OCI-LY1 (cell line): ENCODE data around the gene GYS2.

Experiments
- H2AFZ ChIP-seq: fragments of 200-600 bp; sonication (generic), shearing (Covaris generic); 2 replicates; pipeline ENCODE4 v1.6.0; 2014; ENCODE audit warnings: antibody characterized with exemption, mild to moderate bottlenecking, low read length
- H3F3A ChIP-seq: fragments of 200-600 bp; sonication (generic), shearing (Covaris generic); 2 replicates; pipeline ENCODE4 v1.6.0; 2014; ENCODE audit warnings: mild to moderate bottlenecking, antibody characterized with exemption, low read length, moderate library complexity; ENCODE audit not compliant: insufficient read depth
- H3K27ac ChIP-seq: fragments of 200-600 bp; sonication (generic); 2 replicates; pipeline ENCODE4 v1.5.1; 2014; ENCODE audit warnings: low read length, mixed run types, mild to moderate bottlenecking, low read depth; ENCODE audit not compliant: poor library complexity, severe bottlenecking
- H3K27me3 ChIP-seq: fragments of 200-600 bp; sonication (generic); 2 replicates; pipeline ENCODE4 v1.6.0; 2014; ENCODE audit warnings: antibody characterized with exemption, mild to moderate bottlenecking, low read length, moderate library complexity; ENCODE audit not compliant: insufficient read depth
- H3K36me3 ChIP-seq: fragments of 200-600 bp; sonication (generic); 2 replicates; pipeline ENCODE4 v1.6.1; 2014; ENCODE audit warnings: mild to moderate bottlenecking, antibody characterized with exemption, low read length, moderate library complexity, mixed read lengths; ENCODE audit not compliant: insufficient read depth
- H3K4me1 ChIP-seq: fragments of 200-600 bp; sonication (generic); 2 replicates; pipeline ENCODE4 v1.5.1; 2014; ENCODE audit warnings: mild to moderate bottlenecking, low read length, moderate library complexity; ENCODE audit not compliant: insufficient read depth, severe bottlenecking
- H3K4me2 ChIP-seq: fragments of 200-600 bp; sonication (generic), shearing (Covaris generic); 2 replicates; pipeline ENCODE4 v1.6.1; 2014; ENCODE audit warnings: low read length
- H3K4me3 ChIP-seq: fragments of 200-600 bp; sonication (generic); 2 replicates; pipeline ENCODE4 v1.5.1; 2014; ENCODE audit warnings: low read length, low read depth, mild to moderate bottlenecking, mixed read lengths; ENCODE audit not compliant: poor library complexity, severe bottlenecking
- H3K79me2 ChIP-seq: fragments of 200-600 bp; shearing (Covaris generic); 2 replicates; pipeline ENCODE4 v1.6.1; 2016; ENCODE audit warnings: mixed run types, low read length, mixed read lengths; ENCODE audit not compliant: insufficient read depth
- H3K9ac ChIP-seq: fragments of 200-600 bp; sonication (generic), shearing (Covaris generic); 2 replicates; pipeline ENCODE4 v1.6.1; 2014; ENCODE audit warnings: mild to moderate bottlenecking, low read length, mixed read lengths
- H3K9me2 ChIP-seq: fragments of 200-600 bp; sonication (generic), shearing (Covaris generic); 2 replicates; pipeline ENCODE4 v1.6.1; 2014; ENCODE audit warnings: low read depth, mild to moderate bottlenecking, low read length, mixed read lengths
- H3K9me3 ChIP-seq: fragments of 200-600 bp; shearing (Covaris generic); 2 replicates; pipeline ENCODE4 v1.6.1; 2014; ENCODE audit warnings: low read length, mixed read lengths
- H4K20me1 ChIP-seq: fragments of 200-600 bp; sonication (generic), shearing (Covaris generic); 2 replicates; pipeline ENCODE4 v1.6.0; 2016; ENCODE audit warnings: mild to moderate bottlenecking, low read length; ENCODE audit not compliant: insufficient read depth
- CTCF ChIP-seq: fragments of 200-600 bp; sonication (generic), shearing (Covaris generic); IDR thresholded peaks from 2 replicates; pipeline ENCODE4 v1.5.1; 2017; ENCODE audit warnings: mild to moderate bottlenecking, antibody characterized with exemption, low read length, moderate library complexity, mixed read lengths
- EZH2 ChIP-seq: fragments of 200-600 bp; sonication (generic), shearing (Covaris generic); IDR thresholded peaks from 2 replicates; pipeline ENCODE4 v1.8.0; 2017; ENCODE audit warnings: borderline replicate concordance, mixed run types, mild to moderate bottlenecking, antibody characterized with exemption, low read length, moderate library complexity, mixed read lengths

The GYS2 gene

GRCh38 chr12:21547437-21547836 is 57.2 kb downstream of the GYS2 start:
- Histone ChIP-seq H3F3A (no peaks in the 10 kb centered on the region), H3K4me3 (no peak overlapping the region), H3K9ac (no peak overlapping the region), H3K27ac (no peak overlapping the region), H3K9me2 (no peaks in the 10 kb centered on the region), H3K4me1 (no peaks in the 10 kb centered on the region), H4K20me1 (no peaks in the 10 kb centered on the region), H3K9me3 (no peaks in the 10 kb centered on the region), H3K79me2 (no peaks in the 10 kb centered on the region), H3K27me3 (no peaks in the 10 kb centered on the region), H3K36me3 (no peaks in the 10 kb centered on the region), H2AFZ (no peak overlapping the region), H3K4me2 (no peak overlapping the region)
- TF ChIP-seq CTCF: no peak
- no peak for TF ChIP-seq EZH2

GRCh38 chr12:21546716-21547115 is 57.9 kb downstream of the GYS2 start:
- Histone ChIP-seq H3K9me2 (no peaks in the 10 kb centered on the region), H3K36me3 (no peaks in the 10 kb centered on the region), H3K4me1 (no peaks in the 10 kb centered on the region), H3K4me2 (no peak overlapping the region), H3K27me3 (no peaks in the 10 kb centered on the region), H4K20me1 (no peaks in the 10 kb centered on the region), H3K27ac (no peak overlapping the region), H3K9ac (no peak overlapping the region), H2AFZ (no peak overlapping the region), H3K79me2 (no peaks in the 10 kb centered on the region), H3F3A (no peaks in the 10 kb centered on the region), H3K4me3 (no peak overlapping the region), H3K9me3 (no peaks in the 10 kb centered on the region)
- no peak for TF ChIP-seq CTCF
- TF ChIP-seq EZH2: no peak

GRCh38 chr12:21545557-21545956 is 59.1 kb downstream of the GYS2 start:
- no peak for TF ChIP-seq EZH2
- no peak for TF ChIP-seq CTCF
- Histone ChIP-seq H3K79me2 (no peaks in the 10 kb centered on the region), H3K27me3 (no peaks in the 10 kb centered on the region), H4K20me1 (no peaks in the 10 kb centered on the region), H3F3A (no peaks in the 10 kb centered on the region), H3K36me3 (no peaks in the 10 kb centered on the region), H3K9me3 (no peaks in the 10 kb centered on the region), H3K9me2 (no peaks in the 10 kb centered on the region), H3K27ac (no peak overlapping the region), H3K4me1 (no peaks in the 10 kb centered on the region), H2AFZ (no peak overlapping the region), H3K4me3 (no peak overlapping the region), H3K9ac (no peak overlapping the region), H3K4me2 (no peak overlapping the region)
